Measurements from ENCODE around the gene PLEKHG3.

Gene PLEKHG3

DNA sequence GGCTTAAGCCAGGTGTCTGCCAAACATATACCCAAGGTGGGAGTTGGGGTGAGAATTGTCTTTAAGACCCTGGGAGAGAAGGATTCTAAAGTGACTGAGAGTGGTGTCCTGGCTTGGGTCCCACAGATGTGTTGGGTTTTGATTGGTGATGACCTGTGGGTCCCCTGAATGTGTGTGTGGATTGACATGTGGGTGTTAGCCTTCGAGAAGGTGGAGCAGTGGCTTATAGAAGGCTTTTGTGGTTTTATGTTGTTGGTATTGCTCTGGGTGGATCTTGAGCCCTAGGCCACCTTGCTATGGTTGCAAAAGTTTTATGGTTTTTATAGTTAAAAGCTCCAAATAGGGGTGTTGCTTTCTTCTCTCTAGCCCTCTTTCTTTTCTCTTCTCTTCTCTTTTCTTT, 29.7 kb downstream of the PLEKHG3 start:
- peaks cover 46% of the 10 kb centered on the region for H3K4me1 Mint-ChIP-seq
- ATAC-seq = no peak
- H3K4me3 Mint-ChIP-seq = no peak overlapping the region
- peaks cover 26% of the 10 kb centered on the region for H3K36me3 Mint-ChIP-seq
- no peak for DNase-seq (ENCODE audit: low spot score in 2 of 2)
- H3K27ac Mint-ChIP-seq = peak overlapping the region; percentile 23
- H3K9me3 Mint-ChIP-seq = no peaks in the 10 kb centered on the region

DNA sequence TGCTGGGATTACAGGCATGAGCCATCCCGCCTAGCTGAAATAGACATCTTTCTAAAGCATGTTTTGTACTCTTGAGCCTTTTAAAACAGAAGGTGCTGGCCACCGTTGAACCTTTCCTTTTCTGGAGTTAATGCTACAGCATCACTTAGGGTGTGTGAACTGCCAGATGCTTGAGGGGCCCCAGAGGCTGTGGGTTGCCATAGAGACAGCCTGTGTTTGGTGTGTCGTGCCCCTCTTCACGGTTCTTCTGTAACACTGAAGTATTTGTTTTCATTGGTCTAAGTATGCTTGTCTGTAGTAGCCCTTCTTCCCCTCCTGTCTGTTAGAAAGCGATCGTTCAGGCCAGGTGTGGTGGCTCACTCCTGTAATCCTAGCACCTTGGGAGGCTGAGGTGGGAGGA, 30.8 kb downstream of the PLEKHG3 start:
- Mint-ChIP-seq H3K4me3 (no peak overlapping the region), H3K27ac (peak overlapping the region; percentile 23)
- ATAC-seq = no peak

DNA sequence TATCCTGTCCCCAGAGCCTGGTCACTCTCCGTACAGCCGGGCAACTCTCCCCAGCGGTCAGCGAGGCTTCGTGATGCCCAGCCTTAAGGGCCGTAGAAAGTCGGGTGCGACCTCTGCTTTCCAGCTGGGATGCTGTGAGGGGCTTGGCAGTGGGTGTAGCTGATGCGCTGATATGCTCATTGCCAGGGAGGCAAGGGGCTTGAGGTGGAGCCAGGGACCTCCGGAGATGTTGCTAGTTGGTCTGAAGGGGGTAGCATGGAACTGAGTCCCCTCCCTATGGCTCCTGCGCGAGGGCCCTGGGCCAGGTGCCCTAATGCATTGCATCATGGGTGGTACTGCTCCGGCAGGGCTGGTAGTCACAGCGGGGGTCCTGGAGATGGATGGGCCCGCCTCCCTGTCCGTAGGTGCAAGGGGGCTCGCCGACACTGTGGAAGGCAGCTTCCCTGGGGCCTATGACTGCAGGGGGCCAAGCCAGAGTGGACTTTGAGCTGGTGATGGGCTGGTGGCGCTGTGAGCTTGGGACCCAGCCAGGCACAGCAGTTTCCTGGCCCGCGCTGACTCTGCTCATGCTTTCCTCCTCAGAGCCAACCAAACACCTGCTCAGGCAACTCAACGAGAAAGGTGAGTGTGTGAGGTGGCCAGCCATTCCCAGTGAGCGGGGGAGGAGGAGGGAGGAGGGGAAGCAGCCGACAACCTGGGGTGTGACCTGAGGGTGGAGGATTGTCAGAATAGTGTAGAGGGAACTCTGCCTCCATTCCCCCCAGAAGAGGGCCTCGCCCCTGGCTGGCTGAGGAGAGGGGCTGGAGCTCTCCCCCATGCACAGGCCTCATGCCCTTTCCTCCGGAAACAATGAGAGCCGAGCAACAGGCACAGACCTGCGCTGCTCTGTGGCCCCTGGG, 32.3 kb downstream of the PLEKHG3 start:
- peaks cover 30% of the 10 kb centered on the region for H3K4me1 Mint-ChIP-seq
- ATAC-seq (no peak), DNase-seq (ENCODE audit: low spot score in 2 of 2) (no peak)
- H3K27ac Mint-ChIP-seq = peak overlapping the region; percentile 23
- H3K36me3 Mint-ChIP-seq = peaks cover 33% of the 10 kb centered on the region
- H3K4me3 Mint-ChIP-seq = no peak overlapping the region
- H3K9me3 Mint-ChIP-seq = no peaks in the 10 kb centered on the region

More for the DNA sequence above, 30.8 kb downstream of the PLEKHG3 start:
- no peaks in the 10 kb centered on the region for H3K9me3 Mint-ChIP-seq
- peaks cover 35% of the 10 kb centered on the region for H3K4me1 Mint-ChIP-seq
- peaks cover 26% of the 10 kb centered on the region for H3K36me3 Mint-ChIP-seq
- no peak for DNase-seq (ENCODE audit: low spot score in 2 of 2)

DNA sequence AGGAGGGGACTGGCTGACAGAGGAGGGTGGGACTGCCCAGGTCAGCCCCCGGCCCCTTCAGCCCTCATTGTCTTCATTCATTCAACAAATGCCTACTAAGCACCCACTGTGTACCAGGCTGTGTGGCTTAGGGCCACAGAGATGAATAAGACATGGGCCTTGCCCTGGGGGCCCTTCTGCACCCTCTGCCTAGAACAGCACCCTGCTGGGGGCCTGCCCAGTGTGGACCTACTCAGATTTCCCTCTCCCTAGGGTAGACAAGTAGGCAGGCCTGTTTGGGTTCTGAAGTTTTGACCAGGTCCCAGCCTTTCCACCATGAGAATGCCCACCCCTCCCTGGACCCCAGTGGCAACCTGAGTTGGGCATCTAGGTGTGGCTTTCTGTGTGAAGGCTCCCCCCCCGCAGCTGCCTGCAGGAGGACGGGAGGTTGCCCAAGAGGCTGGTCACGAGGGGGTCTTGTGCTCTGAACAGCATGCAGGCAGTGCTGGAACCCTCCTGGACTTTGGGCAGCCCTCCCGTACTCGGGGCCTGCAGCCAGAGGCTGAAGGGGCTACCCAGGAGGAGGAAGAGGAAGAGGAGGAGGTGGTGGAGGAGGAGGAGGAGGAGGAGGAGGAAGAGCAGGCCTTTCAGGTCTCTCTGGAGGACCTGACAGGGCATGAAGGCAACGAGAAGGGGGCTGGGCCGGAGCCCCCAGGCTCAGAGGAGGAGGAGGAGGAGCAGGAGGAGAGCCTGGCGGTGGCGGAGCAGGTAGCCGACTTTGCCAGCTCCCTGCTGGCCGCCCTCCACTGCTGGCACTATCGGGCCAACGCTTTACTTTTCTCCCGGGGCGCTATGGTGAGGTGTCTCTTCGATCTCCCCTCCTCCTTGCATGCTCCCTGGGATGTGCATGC, 33.4 kb downstream of the PLEKHG3 start:
- Mint-ChIP-seq H3K4me1 (peaks cover 28% of the 10 kb centered on the region), H3K4me3 (no peak overlapping the region), H3K27ac (no peak overlapping the region), H3K9me3 (no peaks in the 10 kb centered on the region), H3K36me3 (peaks cover 30% of the 10 kb centered on the region)
- ATAC-seq (no peak), DNase-seq (ENCODE audit: low spot score in 2 of 2) (no peak)

DNA sequence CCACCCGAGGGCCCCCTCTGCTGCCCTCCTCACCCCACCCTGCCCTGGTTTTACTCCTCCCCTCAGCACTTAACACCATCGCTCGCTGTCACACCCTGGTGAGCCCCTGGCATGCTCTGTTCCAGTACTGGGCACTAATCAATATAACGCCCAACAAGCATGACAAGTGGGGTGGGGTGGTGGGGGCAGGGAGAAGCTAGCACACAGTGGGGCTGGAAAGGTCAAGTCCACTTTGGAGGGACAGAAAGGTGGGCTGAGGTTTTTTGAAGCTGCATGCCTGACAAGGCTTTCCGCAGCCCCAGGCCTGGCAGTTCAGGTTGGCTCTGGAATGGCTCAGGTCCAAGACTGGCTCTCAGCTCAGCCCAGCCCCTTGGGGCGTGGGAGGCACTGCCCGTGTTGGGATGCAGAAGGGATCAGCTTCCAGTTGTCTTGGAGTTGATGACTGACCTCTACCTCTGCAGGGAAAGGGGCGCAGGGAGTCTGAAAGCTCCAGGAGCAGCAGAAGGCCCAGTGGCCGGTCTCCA, 34.1 kb downstream of the PLEKHG3 start:
- Mint-ChIP-seq H3K27ac (no peak overlapping the region), H3K9me3 (no peaks in the 10 kb centered on the region), H3K4me1 (peaks cover 27% of the 10 kb centered on the region), H3K36me3 (peaks cover 23% of the 10 kb centered on the region), H3K4me3 (no peak overlapping the region)
- DNase-seq (ENCODE audit: low spot score in 2 of 2) = no peak
- ATAC-seq = no peak

DNA sequence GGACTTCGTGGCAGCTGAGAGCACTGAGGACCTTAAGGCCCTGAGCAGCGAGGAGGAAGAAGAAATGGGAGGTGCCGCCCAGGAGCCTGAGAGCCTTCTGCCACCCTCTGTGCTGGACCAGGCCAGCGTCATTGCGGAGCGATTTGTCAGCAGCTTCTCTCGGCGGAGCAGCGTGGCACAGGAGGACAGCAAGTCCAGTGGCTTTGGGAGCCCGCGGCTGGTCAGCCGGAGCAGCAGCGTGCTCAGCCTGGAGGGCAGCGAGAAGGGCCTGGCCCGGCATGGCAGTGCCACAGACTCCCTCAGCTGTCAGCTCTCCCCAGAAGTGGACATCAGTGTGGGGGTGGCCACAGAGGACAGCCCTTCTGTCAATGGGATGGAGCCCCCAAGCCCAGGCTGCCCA, 37.0 kb downstream of the PLEKHG3 start:
- peak overlapping the region; percentile 84 for H3K27ac Mint-ChIP-seq
- no peaks in the 10 kb centered on the region for H3K9me3 Mint-ChIP-seq
- DNase-seq (ENCODE audit: low spot score in 2 of 2) (no peak), ATAC-seq (no peak)
- H3K4me3 Mint-ChIP-seq = no peak overlapping the region
- H3K36me3 Mint-ChIP-seq = peaks cover 12% of the 10 kb centered on the region
- peaks cover 17% of the 10 kb centered on the region for H3K4me1 Mint-ChIP-seq

DNA sequence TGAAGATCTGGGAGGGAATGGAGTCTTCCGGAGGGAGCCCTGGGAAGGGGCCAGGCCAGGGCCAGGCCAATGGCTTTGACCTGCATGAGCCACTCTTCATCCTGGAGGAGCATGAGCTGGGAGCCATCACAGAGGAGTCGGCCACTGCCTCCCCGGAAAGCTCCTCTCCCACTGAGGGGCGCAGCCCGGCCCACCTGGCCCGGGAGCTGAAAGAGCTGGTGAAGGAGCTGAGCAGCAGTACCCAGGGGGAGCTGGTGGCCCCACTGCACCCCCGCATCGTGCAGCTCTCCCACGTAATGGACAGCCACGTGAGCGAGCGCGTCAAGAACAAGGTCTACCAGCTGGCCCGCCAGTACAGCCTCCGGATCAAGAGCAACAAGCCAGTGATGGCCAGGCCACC, 37.7 kb downstream of the PLEKHG3 start:
- DNase-seq (ENCODE audit: low spot score in 2 of 2) = no peak
- ATAC-seq = no peak
- H3K4me3 Mint-ChIP-seq = no peak overlapping the region
- peaks cover 24% of the 10 kb centered on the region for H3K4me1 Mint-ChIP-seq
- H3K36me3 Mint-ChIP-seq = peaks cover 7% of the 10 kb centered on the region
- H3K27ac Mint-ChIP-seq = peak overlapping the region; percentile 54
- no peaks in the 10 kb centered on the region for H3K9me3 Mint-ChIP-seq

DNA sequence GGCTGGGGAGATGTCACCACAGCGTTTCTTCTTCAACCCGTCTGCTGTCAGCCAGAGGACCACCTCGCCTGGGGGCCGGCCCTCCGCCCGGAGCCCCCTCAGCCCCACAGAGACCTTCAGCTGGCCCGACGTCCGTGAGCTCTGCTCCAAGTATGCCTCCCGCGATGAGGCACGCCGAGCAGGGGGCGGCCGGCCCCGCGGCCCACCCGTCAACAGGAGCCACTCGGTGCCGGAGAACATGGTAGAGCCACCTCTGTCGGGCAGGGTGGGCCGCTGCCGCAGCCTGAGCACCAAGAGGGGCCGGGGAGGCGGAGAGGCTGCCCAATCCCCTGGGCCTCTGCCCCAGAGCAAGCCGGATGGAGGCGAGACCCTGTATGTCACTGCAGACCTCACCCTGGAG, 38.8 kb downstream of the PLEKHG3 start:
- ATAC-seq = no peak

DNA sequence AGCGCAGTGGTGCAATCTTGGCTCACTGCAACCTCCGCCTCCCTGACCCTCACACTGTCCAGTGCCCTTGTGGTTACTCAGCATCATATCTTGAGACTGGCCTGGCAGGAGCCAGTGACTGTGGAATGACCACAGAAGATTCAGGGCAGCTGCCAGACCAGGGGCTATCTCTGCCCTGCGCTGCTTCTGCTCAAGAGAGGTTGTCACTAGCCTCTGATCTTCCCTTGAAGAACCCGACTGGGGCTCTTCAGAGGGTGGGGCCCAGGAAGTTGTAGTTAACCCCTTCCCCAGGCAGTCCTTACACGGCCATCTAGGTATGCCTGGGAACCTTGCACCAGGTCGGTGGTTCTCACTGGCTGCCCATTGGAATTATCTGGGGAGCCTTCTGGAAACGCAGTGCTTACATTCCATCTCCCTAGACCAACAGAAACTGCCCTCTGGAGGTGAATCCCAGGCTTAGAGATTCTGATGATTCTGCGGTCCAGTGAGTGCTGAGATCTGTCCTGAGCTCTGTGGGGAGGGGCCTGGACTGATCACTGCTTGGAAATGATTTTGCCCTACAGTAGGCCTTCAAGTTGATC, 41.4 kb downstream of the PLEKHG3 start:
- Mint-ChIP-seq H3K9me3 (no peaks in the 10 kb centered on the region), H3K36me3 (peaks cover 14% of the 10 kb centered on the region), H3K4me3 (no peak overlapping the region), H3K4me1 (peaks cover 35% of the 10 kb centered on the region), H3K27ac (peak overlapping the region; percentile 85)
- ATAC-seq = no peak
- DNase-seq (ENCODE audit: low spot score in 2 of 2) = no peak

More for the DNA sequence above, 38.8 kb downstream of the PLEKHG3 start:
- DNase-seq (ENCODE audit: low spot score in 2 of 2) = no peak
- no peak overlapping the region for H3K4me3 Mint-ChIP-seq
- peak overlapping the region; percentile 54 for H3K27ac Mint-ChIP-seq
- peaks cover 7% of the 10 kb centered on the region for H3K36me3 Mint-ChIP-seq
- H3K9me3 Mint-ChIP-seq = no peaks in the 10 kb centered on the region
- peaks cover 33% of the 10 kb centered on the region for H3K4me1 Mint-ChIP-seq

DNA sequence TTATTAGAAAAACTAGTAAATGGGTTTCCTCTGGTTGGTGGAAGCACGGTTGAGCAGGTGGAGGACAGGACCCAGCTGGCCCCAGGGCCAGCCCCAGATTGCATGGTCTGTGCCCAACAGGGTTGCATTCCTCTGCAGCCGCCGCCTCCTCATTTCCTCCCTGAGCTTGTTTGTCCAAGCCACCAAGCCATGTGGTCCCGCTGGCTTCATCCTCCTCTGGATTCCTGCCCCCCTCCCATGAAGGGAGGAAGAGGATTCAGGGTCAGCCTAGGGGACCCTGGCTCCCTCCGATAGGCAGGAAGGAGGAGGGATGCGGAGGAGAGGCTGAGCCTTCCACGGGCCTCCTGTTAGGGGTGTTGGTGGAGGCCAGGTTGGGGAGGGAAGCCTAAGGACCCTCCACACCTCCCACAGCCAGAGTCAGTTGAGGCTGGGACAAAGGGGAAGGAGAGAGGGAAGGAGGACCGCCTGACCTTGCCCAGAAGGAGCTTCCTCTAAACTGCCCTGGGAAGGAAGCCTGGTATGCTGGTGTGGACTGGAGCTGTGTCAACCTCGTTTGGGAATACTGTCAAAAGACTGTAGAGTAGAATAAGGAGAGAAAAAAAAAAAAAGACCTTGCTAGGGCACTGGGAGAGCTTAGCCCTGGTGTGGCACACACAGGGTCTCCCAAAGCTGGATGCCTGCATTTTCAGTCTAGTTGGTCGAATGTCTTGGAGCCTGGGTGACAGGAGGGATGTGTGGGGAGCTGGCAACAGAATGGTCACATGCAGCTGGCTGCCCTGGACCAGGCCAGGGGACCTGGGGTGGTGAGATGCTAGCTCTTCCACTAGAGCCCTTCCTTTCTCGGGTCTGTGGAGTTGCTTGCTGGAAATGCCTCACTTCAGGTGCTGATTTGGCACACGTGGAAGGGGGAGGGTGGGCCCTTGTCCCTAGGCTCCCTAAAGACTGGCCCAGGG, 42.4 kb downstream of the PLEKHG3 start:
- Mint-ChIP-seq H3K4me1 (peaks cover 29% of the 10 kb centered on the region), H3K27ac (peak overlapping the region; percentile 85), H3K9me3 (no peaks in the 10 kb centered on the region), H3K36me3 (peaks cover 7% of the 10 kb centered on the region), H3K4me3 (no peak overlapping the region)
- ATAC-seq = no peak
- DNase-seq (ENCODE audit: low spot score in 2 of 2) = no peak

DNA sequence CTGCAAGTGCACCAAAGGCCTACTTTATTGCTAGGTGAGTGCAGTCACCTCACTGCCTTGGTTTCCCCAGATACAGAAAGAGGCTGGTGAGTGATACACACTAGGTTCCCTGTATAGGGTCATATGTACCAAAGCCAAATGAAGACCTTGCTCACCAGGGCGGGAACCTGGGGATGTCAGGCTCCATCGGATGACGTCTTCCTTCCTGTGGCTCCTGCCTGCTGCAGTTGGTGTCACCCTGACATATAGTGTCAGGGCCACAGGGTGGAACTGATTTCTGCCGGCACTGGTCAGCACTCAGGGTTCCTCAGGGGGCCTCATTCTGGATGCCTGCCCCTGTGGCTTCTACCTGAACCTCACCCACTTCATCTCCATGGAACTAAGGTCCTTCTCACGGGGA, 43.1 kb downstream of the PLEKHG3 start:
- ATAC-seq (peak; percentile 77), DNase-seq (ENCODE audit: low spot score in 2 of 2) (no peak)
- Mint-ChIP-seq H3K27ac (peak overlapping the region; percentile 85), H3K4me1 (peaks cover 29% of the 10 kb centered on the region), H3K9me3 (no peaks in the 10 kb centered on the region), H3K4me3 (no peak overlapping the region), H3K36me3 (peaks cover 7% of the 10 kb centered on the region)

DNA sequence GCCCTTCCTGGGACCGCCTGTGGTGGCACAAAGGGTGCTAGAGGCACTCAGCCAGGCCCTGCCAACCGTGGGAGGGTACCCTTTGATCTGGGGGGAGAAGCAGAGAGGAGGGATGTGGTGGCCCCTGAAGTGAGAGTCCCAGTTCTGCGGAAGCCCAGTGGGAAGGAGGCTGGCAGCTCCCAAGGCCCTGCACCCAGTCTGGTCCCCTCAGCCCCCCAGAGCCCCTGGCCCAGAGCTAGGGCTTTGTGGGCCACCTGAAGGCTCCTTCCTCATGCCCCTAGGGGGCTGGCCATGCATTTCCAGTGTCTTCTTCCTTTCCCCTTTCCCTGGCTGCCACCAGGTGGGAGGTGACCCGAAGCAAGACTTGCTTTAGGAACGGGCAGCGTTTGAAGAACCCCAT, 44.3 kb downstream of the PLEKHG3 start:
- H3K36me3 Mint-ChIP-seq = peaks cover 7% of the 10 kb centered on the region
- H3K4me3 Mint-ChIP-seq = no peak overlapping the region
- ATAC-seq (no peak), DNase-seq (ENCODE audit: low spot score in 2 of 2) (no peak)
- H3K27ac Mint-ChIP-seq = no peak overlapping the region
- peaks cover 29% of the 10 kb centered on the region for H3K4me1 Mint-ChIP-seq
- H3K9me3 Mint-ChIP-seq = no peaks in the 10 kb centered on the region

DNA sequence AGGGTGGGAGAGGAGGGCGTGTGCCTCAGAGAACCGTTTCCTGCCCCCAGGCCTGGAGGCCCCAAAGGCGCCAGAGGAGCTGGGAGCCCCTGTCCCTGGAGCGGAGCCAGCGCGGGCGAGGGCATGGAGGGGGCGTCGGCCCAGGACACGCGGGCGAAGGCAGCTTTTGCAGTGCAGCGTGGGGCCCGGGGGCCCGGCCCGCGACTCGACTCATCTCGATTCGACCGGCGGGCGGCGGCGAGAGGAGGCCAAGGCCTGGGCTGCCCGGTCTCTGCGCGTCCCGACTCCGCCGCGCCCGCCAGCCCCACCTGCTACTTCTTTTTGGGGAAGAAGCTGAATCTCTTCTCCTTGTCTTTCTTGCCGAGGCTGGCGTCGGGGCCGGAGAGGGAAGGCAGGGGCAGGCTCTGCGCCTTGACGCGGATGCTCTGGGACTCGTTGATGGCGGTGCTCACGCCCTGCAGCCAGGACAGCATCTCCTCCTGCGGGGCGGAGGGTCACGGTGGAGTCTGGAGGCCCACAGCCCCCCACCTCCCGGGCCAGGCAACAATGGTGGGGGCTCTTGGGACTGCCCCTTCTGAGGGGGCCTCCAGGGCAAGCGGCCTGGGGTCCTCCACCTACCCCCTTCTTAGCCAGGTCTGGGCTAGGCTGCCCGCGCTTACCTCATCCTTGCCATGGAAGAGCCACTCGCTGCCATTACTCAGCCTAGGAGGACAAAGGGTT, 44.9 kb downstream of the PLEKHG3 start:
- peaks cover 29% of the 10 kb centered on the region for H3K4me1 Mint-ChIP-seq
- no peak overlapping the region for H3K27ac Mint-ChIP-seq

DNA sequence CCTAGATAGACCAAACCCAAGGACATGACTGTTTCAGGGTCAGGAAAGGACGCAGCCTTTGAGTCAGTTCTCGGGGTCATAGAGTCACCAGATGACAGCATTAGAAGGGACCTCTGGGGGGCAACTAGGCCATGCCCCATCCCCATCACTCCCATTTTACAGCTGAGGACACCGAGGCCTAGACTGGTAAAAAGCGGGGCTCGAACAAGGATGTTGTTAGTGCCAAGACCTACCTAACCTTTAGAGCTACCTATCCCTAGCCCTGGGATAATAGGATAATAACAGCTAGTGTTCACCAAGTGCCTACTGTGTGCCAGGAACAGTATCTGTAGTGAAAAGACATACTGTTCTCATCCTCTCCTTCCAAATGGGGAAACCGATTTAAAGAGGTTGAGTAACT, 48.7 kb downstream of the PLEKHG3 start:
- H3K27ac Mint-ChIP-seq = no peak overlapping the region
- H3K9me3 Mint-ChIP-seq = no peaks in the 10 kb centered on the region
- H3K4me3 Mint-ChIP-seq = no peak overlapping the region
- DNase-seq (ENCODE audit: low spot score in 2 of 2) (no peak), ATAC-seq (no peak)
- H3K36me3 Mint-ChIP-seq = peaks cover 7% of the 10 kb centered on the region
- H3K4me1 Mint-ChIP-seq = peaks cover 35% of the 10 kb centered on the region

More for the DNA sequence above, 44.9 kb downstream of the PLEKHG3 start:
- H3K9me3 Mint-ChIP-seq = no peaks in the 10 kb centered on the region
- no peak overlapping the region for H3K4me3 Mint-ChIP-seq
- ATAC-seq (no peak), DNase-seq (ENCODE audit: low spot score in 2 of 2) (no peak)
- peaks cover 7% of the 10 kb centered on the region for H3K36me3 Mint-ChIP-seq
